Stomach (tissue), 4 donors: ENCODE data around the gene FNDC1.

ENCODE experiments used
- CTCF ChIP-seq, 7 experiments: fragments of 450-650 bp in 4 of 7; fragments of 200-600 bp in 3 of 7; sonication (generic) in 3 of 7; IDR thresholded peaks; one replicate each; pipeline ENCODE4 v1.5.1; 2016 to 2019; ENCODE audit warnings: antibody characterized with exemption in 7 of 7, control low read depth in 2 of 7, mild to moderate bottlenecking in 1 of 7
- POLR2A ChIP-seq, 4 donors: fragments of 450-650 bp; IDR thresholded peaks; one replicate each; pipeline ENCODE4 v1.6.1; 2016; ENCODE audit warnings: antibody characterized with exemption in 4 of 4, control low read depth in 2 of 4, mild to moderate bottlenecking in 1 of 4, moderate library complexity in 1 of 4
- POLR2AphosphoS5 ChIP-seq, 3 donors: sonication (generic); formaldehyde crosslinking; IDR thresholded peaks; one replicate each; pipeline ENCODE4 v1.6.1; 2016; ENCODE audit warnings: antibody characterized with exemption in 3 of 3

GRCh38 chr6:159217595-159218275 lies 48.5 kb downstream of the FNDC1 start:
- peak in 1 of 7 experiments; percentile 27 for TF ChIP-seq CTCF (IDR thresholded peaks at IDR 0.05)
- no peak for TF ChIP-seq POLR2A (IDR thresholded peaks at IDR 0.05)
- no peak for TF ChIP-seq POLR2AphosphoS5 (IDR thresholded peaks at IDR 0.05)
